ENCODE results near the gene HLA-DRB5.

DNA sequence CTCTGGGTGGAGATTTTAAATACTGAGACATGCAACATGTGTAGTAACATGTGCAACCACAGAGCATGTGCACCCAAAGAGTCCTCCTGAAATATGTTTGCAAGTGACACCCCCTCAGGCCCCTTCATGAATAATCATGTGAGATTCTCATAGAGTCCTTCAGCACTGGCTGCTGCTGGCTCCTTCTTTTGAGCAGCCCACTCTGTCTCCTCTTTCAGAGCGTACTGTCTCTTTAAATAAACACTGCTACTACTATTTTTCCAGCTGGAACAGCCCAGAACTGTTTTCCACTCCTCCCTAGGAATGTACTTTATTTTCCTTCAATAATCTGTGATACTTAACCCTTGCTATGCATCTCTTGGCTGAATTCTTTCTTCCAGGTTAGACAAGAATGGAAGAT, 42.0 kb downstream of the HLA-DRB5 start:
- TF ChIP-seq, protein P1, sequence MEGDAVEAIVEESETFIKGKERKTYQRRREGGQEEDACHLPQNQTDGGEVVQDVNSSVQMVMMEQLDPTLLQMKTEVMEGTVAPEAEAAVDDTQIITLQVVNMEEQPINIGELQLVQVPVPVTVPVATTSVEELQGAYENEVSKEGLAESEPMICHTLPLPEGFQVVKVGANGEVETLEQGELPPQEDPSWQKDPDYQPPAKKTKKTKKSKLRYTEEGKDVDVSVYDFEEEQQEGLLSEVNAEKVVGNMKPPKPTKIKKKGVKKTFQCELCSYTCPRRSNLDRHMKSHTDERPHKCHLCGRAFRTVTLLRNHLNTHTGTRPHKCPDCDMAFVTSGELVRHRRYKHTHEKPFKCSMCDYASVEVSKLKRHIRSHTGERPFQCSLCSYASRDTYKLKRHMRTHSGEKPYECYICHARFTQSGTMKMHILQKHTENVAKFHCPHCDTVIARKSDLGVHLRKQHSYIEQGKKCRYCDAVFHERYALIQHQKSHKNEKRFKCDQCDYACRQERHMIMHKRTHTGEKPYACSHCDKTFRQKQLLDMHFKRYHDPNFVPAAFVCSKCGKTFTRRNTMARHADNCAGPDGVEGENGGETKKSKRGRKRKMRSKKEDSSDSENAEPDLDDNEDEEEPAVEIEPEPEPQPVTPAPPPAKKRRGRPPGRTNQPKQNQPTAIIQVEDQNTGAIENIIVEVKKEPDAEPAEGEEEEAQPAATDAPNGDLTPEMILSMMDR (IDR thresholded peaks at IDR 0.05): no peak
- TF ChIP-seq POLR2A (IDR thresholded peaks at IDR 0.05) (no peak), POLR2AphosphoS5 (IDR thresholded peaks at IDR 0.05) (no peak)

All from gastroesophageal sphincter (tissue), 3 donors.